GM18867 (cell line): ENCODE data around the gene KCNQ4.

Source experiments
- ATAC-seq: cut with Tn5 transposase; IDR thresholded peaks from one replicate; pipeline ENCODE4 v1.9.1; 2021; ENCODE audit warnings: mild to moderate bottlenecking, moderate library complexity; ENCODE audit not compliant: unreplicated experiment

The KCNQ4 gene

GRCh38 chr1:40776236-40777072 is 7.1 kb upstream of the KCNQ4 start:
- ATAC-seq: no peak

GRCh38 chr1:40777224-40777970 is 6.2 kb upstream of the KCNQ4 start:
- no peak for ATAC-seq

GRCh38 chr1:40780678-40781607 is 2.6 kb upstream of the KCNQ4 start:
- ATAC-seq: no peak

- no peak for ATAC-seq
These were observed 2.0 kb upstream of the KCNQ4 start for GRCh38 chr1:40781608-40781971.

- no peak for ATAC-seq
These were observed 1.1 kb upstream of the KCNQ4 start for GRCh38 chr1:40782371-40782956.

GRCh38 chr1:40784141-40784770 is 669 bp downstream of the KCNQ4 start:
- no peak for ATAC-seq

- ATAC-seq: no peak
These were observed 1.2 kb downstream of the KCNQ4 start for GRCh38 chr1:40784771-40785151.

- ATAC-seq: no peak
These were observed 1.9 kb downstream of the KCNQ4 start for GRCh38 chr1:40785446-40785845.

GRCh38 chr1:40786171-40786994 is 2.8 kb downstream of the KCNQ4 start:
- ATAC-seq: no peak

- no peak for ATAC-seq
These were observed 3.6 kb downstream of the KCNQ4 start for GRCh38 chr1:40786995-40787705.

GRCh38 chr1:40787737-40788560 is 4.4 kb downstream of the KCNQ4 start:
- no peak for ATAC-seq

- no peak for ATAC-seq
These were observed 5.2 kb downstream of the KCNQ4 start for GRCh38 chr1:40788561-40789341.

- ATAC-seq: no peak
These were observed 5.7 kb downstream of the KCNQ4 start for GRCh38 chr1:40789342-40789598.

- no peak for ATAC-seq
These were observed 6.3 kb downstream of the KCNQ4 start for GRCh38 chr1:40789661-40790430.

GRCh38 chr1:40792036-40792435 is 8.4 kb downstream of the KCNQ4 start:
- ATAC-seq: no peak

GRCh38 chr1:40793617-40794016 is 10.0 kb downstream of the KCNQ4 start:
- no peak for ATAC-seq

- ATAC-seq: no peak
These were observed 10.5 kb downstream of the KCNQ4 start for GRCh38 chr1:40794048-40794447.
